Measurements from ENCODE around the gene PSG5.
"Not testable (repeated sequence)": the region's sequence is repeated elsewhere in the genome, so short reads cannot be mapped to it uniquely, and the experiment has no call there.

- peak; percentile 19 for TF ChIP-seq CTCF (IDR thresholded peaks at IDR 0.05)
- TF ChIP-seq EZH2 (IDR thresholded peaks at IDR 0.05): not testable (repeated sequence)
These were observed 20.8 kb upstream of the PSG5 start for GRCh38 chr19:43207174-43207573.

Data from neural progenitor cell (in vitro differentiated cells).